Peyer's patch (tissue), 4 donors: ENCODE results near the gene SUSD1. TPM values are rescaled to one million over a fixed set of nuclear protein-coding genes. Genes with fewer than 3 reads are reported as not detected.

Source experiments
- DNase-seq, 3 donors: peaks; one replicate each; pipeline ENCODE4 v3.0.0-alpha.2; 2017 to 2019
- H3K27ac ChIP-seq, 4 donors: fragments of 200-600 bp; sonication (generic); one replicate each; pipeline ENCODE4 v1.5.1; 2016 to 2019
- H3K27me3 ChIP-seq, 2 donors: fragments of 200-600 bp; sonication (generic); one replicate each; pipeline ENCODE4 v1.5.1; 2019
- H3K36me3 ChIP-seq, 3 donors: fragments of 200-600 bp; sonication (generic); one replicate each; pipeline ENCODE4 v1.5.1; 2016 to 2019
- H3K4me1 ChIP-seq, 4 donors: fragments of 200-600 bp; sonication (generic); one replicate each; pipeline ENCODE4 v1.5.1; 2016 to 2019
- H3K4me3 ChIP-seq, 4 donors: fragments of 200-600 bp; sonication (generic); 1 replicate in 3 of 4; 2 replicates in 1 of 4; pipeline ENCODE4 v1.5.1; 2016 to 2019; ENCODE audit warnings: mild to moderate bottlenecking in 1 of 4
- H3K9me3 ChIP-seq, 4 donors: fragments of 200-600 bp; sonication (generic); one replicate each; pipeline ENCODE4 v1.5.1; 2016 to 2019; ENCODE audit warnings: mild to moderate bottlenecking in 1 of 4
- CTCF ChIP-seq, 6 experiments: fragments of 450-650 bp in 4 of 6; fragments of 200-600 bp in 2 of 6; sonication (generic) in 1 of 6; IDR thresholded peaks; one replicate each; pipeline ENCODE4 v1.5.1; 2017 to 2019; ENCODE audit warnings: antibody characterized with exemption in 6 of 6, mild to moderate bottlenecking in 3 of 6, moderate library complexity in 1 of 6
- POLR2A ChIP-seq, 2 donors: fragments of 450-650 bp; IDR thresholded peaks; one replicate each; pipeline ENCODE4 v1.5.1; 2017; ENCODE audit warnings: antibody characterized with exemption in 2 of 2, mild to moderate bottlenecking in 2 of 2, moderate library complexity in 2 of 2
- total RNA-seq, 4 donors: library from RNA; depleted of rRNA; stranded (reverse); fragments of >200 nt; gene quantifications; one replicate each; pipeline ENCODE4 v1.1.0, GENCODE V29; 2016

SUSD1 gene
- total RNA-seq, 4 donors from 2014 or later, result 10.6 to 28.9 (median 21.3) TPM

- Histone ChIP-seq H3K4me3 (no peak overlapping the region), H3K27me3 (no peaks in the 10 kb centered on the region), H3K36me3 (no peaks in the 10 kb centered on the region), H3K27ac (no peak overlapping the region), H3K9me3 (no peaks in the 10 kb centered on the region), H3K4me1 (no peaks in the 10 kb centered on the region)
- no peak for DNase-seq
- no peak for TF ChIP-seq POLR2A (IDR thresholded peaks at IDR 0.05)
- TF ChIP-seq CTCF (IDR thresholded peaks at IDR 0.05), result no peak
These were observed 13.8 kb upstream of the SUSD1 start for GRCh38 chr9:112188884-112189283.

- Histone ChIP-seq H3K27me3 (no peaks in the 10 kb centered on the region), H3K36me3 (no peaks in the 10 kb centered on the region), H3K27ac (no peak overlapping the region), H3K4me1 (no peaks in the 10 kb centered on the region), H3K9me3 (no peaks in the 10 kb centered on the region), H3K4me3 (no peak overlapping the region)
- DNase-seq, result no peak
- TF ChIP-seq CTCF (IDR thresholded peaks at IDR 0.05) (no peak), POLR2A (IDR thresholded peaks at IDR 0.05) (no peak)
These were observed 12.3 kb upstream of the SUSD1 start for GRCh38 chr9:112187404-112187803.

GRCh38 chr9:112186695-112187094 lies 11.6 kb upstream of the SUSD1 start:
- TF ChIP-seq CTCF (IDR thresholded peaks at IDR 0.05), result no peak
- no peak for TF ChIP-seq POLR2A (IDR thresholded peaks at IDR 0.05)
- H3K4me3 ChIP-seq, result no peak overlapping the region
- H3K36me3 ChIP-seq, result no peaks in the 10 kb centered on the region
- no peak overlapping the region for H3K27ac ChIP-seq
- DNase-seq, result no peak
- H3K4me1 ChIP-seq, result no peaks in the 10 kb centered on the region
- H3K9me3 ChIP-seq, result no peaks in the 10 kb centered on the region
- H3K27me3 ChIP-seq, result no peaks in the 10 kb centered on the region

GRCh38 chr9:112184946-112185345 lies 9.8 kb upstream of the SUSD1 start:
- Histone ChIP-seq H3K4me3 (no peak overlapping the region), H3K27me3 (no peaks in the 10 kb centered on the region), H3K27ac (no peak overlapping the region), H3K36me3 (no peaks in the 10 kb centered on the region), H3K4me1 (peaks cover 0 to 10% (median 0%) of the 10 kb centered on the region in 4 donors), H3K9me3 (no peaks in the 10 kb centered on the region)
- no peak for DNase-seq
- TF ChIP-seq POLR2A (IDR thresholded peaks at IDR 0.05) (no peak), CTCF (IDR thresholded peaks at IDR 0.05) (no peak)

- H3K4me3 ChIP-seq, result no peak overlapping the region
- H3K27ac ChIP-seq, result no peak overlapping the region
- no peak for TF ChIP-seq CTCF (IDR thresholded peaks at IDR 0.05)
- no peaks in the 10 kb centered on the region for H3K27me3 ChIP-seq
- peaks cover 0 to 12% (median 0%) of the 10 kb centered on the region in 4 donors for H3K4me1 ChIP-seq
- DNase-seq, result no peak
- H3K36me3 ChIP-seq, result no peaks in the 10 kb centered on the region
- no peaks in the 10 kb centered on the region for H3K9me3 ChIP-seq
These were observed 9.1 kb upstream of the SUSD1 start for GRCh38 chr9:112184221-112184620.

- no peak for DNase-seq
- H3K27ac ChIP-seq, result no peak overlapping the region
- TF ChIP-seq POLR2A (IDR thresholded peaks at IDR 0.05) (no peak), CTCF (IDR thresholded peaks at IDR 0.05) (no peak)
- no peaks in the 10 kb centered on the region for H3K27me3 ChIP-seq
- H3K4me3 ChIP-seq, result no peak overlapping the region
- no peaks in the 10 kb centered on the region for H3K9me3 ChIP-seq
- no peaks in the 10 kb centered on the region for H3K36me3 ChIP-seq
- H3K4me1 ChIP-seq, result peaks cover 0 to 19% (median 1%) of the 10 kb centered on the region in 4 donors
These were observed 5.3 kb upstream of the SUSD1 start for GRCh38 chr9:112180387-112180881.
